Measurements from ENCODE around the gene MTERF4. TPM values are rescaled to one million over a fixed set of nuclear protein-coding genes. Genes with fewer than 3 reads are reported as not detected.
"Not testable (repeated sequence)": the region's sequence is repeated elsewhere in the genome, so short reads cannot be mapped to it uniquely, and the experiment has no call there.

MTERF4 gene
- total RNA-seq, 1 donor from 2014 or later, result 9.7 TPM

DNA sequence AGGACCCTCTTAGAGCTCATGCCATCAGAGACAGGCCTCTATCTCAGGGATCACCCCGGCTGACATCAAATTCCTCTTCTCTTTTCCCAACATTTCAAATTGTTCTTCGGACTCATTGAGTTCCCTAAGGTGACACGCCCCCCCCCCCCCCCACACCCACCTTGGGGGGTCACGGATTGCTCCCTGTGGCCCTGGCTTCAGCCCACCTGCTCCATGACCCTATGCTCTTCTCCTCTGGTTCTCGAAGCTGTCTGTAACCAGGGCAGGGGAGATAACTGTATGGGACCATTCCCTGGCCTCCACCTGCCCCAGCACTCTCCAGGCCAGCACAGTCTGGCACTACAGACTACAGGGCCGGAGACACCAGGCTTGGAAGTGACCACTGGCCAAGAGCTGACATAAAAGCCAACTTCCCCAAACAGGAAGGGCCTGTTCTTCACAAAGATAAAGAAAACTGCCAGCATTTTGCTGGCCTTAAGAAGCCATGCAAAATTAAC is 7.1 kb downstream of the MTERF4 start:
- no peak overlapping the region for H3K4me3 ChIP-seq (ENCODE audit: low read depth, low read length)
- TF ChIP-seq, protein P1, sequence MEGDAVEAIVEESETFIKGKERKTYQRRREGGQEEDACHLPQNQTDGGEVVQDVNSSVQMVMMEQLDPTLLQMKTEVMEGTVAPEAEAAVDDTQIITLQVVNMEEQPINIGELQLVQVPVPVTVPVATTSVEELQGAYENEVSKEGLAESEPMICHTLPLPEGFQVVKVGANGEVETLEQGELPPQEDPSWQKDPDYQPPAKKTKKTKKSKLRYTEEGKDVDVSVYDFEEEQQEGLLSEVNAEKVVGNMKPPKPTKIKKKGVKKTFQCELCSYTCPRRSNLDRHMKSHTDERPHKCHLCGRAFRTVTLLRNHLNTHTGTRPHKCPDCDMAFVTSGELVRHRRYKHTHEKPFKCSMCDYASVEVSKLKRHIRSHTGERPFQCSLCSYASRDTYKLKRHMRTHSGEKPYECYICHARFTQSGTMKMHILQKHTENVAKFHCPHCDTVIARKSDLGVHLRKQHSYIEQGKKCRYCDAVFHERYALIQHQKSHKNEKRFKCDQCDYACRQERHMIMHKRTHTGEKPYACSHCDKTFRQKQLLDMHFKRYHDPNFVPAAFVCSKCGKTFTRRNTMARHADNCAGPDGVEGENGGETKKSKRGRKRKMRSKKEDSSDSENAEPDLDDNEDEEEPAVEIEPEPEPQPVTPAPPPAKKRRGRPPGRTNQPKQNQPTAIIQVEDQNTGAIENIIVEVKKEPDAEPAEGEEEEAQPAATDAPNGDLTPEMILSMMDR (conservative IDR thresholded peaks at IDR 0.05; ENCODE audit: low read depth, low read length), result no peak
- DNase-seq (ENCODE audit: low read depth), result no peak

DNA sequence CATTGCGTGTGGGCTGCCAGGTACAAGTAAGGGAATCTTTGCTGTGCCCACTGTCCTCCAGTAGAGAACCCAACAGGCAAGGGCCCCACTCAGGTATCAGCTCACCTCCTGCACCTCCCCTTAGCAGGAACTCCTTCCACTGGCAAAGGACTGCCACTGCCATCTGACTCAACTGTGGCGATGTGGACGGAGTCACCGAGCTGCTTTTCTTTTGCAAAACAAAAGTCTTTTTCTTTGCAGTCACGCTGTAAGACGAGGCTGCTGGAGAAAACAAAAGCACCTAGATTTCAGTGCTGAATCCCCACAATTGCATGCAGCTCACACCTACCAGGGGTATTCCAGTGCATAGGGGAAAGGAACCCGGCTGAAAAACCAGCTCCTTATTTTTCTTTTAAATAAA is 7.9 kb downstream of the MTERF4 start:
- TF ChIP-seq, protein P1 (conservative IDR thresholded peaks at IDR 0.05; ENCODE audit: low read depth, low read length), result no peak
- H3K4me3 ChIP-seq (ENCODE audit: low read depth, low read length), result no peak overlapping the region
- no peak for DNase-seq (ENCODE audit: low read depth)

DNA sequence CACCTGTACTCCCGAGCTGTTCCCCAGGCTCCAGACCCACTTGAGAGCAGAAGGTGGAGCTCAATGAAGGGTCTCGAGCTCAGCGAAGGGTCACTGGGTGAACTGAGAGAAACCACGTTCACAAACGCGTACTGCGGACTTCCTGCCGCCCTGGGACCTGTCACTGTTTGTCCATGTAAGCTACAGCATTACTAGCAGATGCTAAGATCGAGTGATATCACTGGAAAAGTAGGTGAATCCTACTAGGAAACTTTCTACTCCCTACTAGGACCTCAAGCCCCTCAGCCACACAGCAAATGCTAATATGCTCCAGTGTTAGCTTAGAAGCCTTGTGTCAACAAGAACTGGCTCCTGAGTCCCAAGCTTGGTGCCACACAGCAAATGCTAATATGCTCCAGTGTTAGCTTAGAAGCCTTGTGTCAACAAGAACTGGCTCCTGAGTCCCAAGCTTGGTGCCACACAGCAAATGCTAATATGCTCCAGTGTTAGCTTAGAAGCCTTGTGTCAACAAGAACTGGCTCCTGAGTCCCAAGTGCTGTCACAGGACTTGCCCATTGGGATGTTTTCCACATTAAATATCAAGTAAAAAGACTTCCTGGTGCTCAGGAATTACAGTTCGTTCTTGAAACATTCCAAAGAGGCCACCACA is 8.8 kb downstream of the MTERF4 start:
- DNase-seq (ENCODE audit: low read depth); H3K4me3 ChIP-seq (ENCODE audit: low read depth, low read length): not testable (repeated sequence)

DNA sequence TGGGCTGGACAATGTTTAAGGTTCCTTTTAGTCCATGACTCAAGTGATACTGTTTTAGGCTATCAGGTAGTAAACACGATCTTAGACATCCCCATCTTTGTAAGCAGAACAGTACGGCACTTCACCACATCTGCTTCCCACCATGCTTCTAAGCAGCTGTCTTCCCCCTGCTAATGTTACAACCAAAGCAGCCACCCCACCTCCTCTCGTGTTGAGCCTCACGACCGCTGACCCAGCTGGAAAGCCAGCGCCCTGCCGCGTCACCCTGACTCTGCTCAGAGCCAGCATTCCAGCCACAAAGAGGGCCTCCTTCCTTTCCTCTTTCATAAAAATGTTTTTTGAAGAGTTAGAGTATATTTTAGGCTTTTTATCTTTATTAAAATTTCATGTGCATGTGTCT is 9.4 kb downstream of the MTERF4 start:
- H3K4me3 ChIP-seq (ENCODE audit: low read depth, low read length), result no peak overlapping the region
- TF ChIP-seq, protein P1 (conservative IDR thresholded peaks at IDR 0.05; ENCODE audit: low read depth, low read length), result no peak
- no peak for DNase-seq (ENCODE audit: low read depth)

DNA sequence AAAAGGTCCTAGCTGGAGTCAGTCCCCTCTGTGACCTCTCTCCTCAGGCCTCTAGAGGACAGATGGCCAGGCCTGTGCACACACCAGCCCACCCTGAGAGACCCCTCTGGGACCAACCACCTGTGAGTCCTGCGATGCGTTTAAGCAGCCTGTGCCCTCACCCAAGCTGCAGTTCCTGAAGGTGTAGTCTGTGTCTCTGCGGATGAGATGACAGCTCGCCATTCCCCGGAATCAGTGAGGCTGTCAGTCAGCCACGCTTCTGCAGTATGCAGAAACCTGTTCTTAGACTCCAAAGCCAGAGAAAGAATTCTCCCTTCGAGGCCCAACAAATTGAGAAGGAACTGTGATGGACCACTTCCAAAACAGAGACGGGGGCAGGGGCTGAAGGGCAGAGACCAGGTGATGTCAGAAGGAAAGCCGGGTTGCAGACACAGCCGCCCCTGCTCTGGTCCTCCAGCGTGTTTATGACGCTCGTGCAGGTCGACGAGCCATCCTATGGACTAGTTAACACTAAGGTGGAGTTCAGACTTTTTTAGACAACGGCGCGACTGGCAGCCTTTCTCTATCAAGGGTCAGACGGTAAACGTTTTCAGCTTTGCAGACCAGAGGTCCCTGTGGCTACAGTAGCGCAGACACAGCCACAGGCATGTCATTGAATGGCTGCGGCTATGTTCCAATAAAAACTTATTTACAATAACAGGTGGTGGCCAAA is 10.2 kb downstream of the MTERF4 start:
- TF ChIP-seq, protein P1 (conservative IDR thresholded peaks at IDR 0.05; ENCODE audit: low read depth, low read length), result no peak
- DNase-seq (ENCODE audit: low read depth), result no peak
- no peak overlapping the region for H3K4me3 ChIP-seq (ENCODE audit: low read depth, low read length)

DNA sequence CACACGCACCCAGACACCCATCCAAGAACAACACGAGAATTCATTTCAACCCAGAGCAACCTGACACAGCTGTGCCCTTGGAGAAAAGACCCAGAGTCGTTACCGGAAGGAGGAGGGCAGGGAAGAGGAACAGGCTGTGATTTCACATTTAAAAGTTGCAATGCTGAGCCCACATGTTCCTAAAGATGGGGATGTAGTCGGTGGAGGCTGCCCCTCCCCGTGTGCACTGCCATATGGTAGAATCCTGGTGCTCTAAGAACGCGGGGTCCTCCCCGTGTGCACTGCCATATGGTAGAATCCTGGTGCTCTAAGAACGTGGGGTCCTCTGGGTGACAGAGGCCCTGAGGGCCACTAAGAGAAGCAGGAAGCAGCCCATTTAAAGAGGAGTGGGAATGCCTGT is 10.9 kb downstream of the MTERF4 start:
- H3K4me3 ChIP-seq (ENCODE audit: low read depth, low read length), result no peak overlapping the region
- DNase-seq (ENCODE audit: low read depth), result no peak
- TF ChIP-seq, protein P1 (conservative IDR thresholded peaks at IDR 0.05; ENCODE audit: low read depth, low read length), result no peak

DNA sequence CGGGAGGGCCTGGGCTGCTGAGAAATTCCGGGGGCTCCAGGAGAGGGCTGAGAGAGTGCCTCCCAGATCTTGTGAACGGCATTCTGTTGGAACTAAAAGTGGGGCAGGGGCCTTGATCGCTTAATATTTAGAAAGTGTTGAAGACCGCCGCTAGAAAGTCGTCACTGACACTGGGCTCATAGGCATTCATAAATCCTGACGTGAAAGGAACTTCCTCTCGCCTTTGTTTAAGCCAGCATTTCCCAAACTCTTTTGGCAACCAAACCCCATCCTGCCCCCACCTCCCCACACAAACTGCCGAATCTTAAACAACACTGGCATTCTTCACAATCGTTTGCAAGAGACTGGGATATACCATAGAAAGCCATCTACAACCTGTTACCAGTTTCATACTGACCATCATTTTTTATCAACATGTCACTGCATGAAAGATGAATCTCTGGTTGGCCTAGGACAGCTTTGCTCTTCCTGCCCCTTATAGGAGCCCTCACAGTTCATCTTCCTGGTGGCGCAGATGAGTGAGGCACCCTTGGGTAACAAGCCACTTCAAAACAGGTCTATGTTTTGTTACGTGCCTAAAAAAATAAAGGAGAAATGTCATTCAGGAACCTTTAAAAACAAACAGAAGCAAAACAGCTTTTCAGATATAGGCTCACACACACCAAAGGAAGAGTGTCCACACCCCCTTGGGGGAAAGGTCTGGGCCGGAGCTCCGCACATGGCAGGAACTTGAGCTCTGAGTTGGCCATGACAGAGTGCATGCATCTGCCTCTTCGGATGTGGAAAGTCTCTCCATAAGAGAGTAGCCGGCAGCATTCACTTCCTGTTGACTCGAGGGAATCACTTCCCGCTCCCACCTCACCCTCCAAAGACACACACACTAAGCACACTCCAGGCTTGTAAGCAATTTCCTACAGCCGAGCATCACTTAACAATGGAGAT is 13.0 kb downstream of the MTERF4 start:
- TF ChIP-seq, protein P1 (conservative IDR thresholded peaks at IDR 0.05; ENCODE audit: low read depth, low read length), result no peak

More for the DNA sequence above, 13.0 kb downstream of the MTERF4 start:
- H3K4me3 ChIP-seq (ENCODE audit: low read depth, low read length), result no peak overlapping the region
- DNase-seq (ENCODE audit: low read depth), result no peak

All from epithelial cell of proximal tubule (primary cell).